Brain microvascular endothelial cell (primary cell): ENCODE data around the gene CHMP1A.

Source experiments
- DNase-seq: peaks from one replicate; pipeline ENCODE4 v3.0.0-alpha.2; 2020
- H3K27ac ChIP-seq: fragments of 250-450 bp; sonication (Bioruptor Pico); 2 replicates; pipeline ENCODE4 v1.5.1; 2020; ENCODE audit warnings: mild to moderate bottlenecking, moderate library complexity
- H3K27me3 ChIP-seq: fragments of 250-450 bp; sonication (Bioruptor Pico); replicated peaks from 2 replicates; pipeline ENCODE4 v1.5.1; 2020; ENCODE audit warnings: mild to moderate bottlenecking
- H3K36me3 ChIP-seq: fragments of 250-450 bp; sonication (Bioruptor Pico); replicated peaks from 2 replicates; pipeline ENCODE4 v1.5.1; 2020; ENCODE audit warnings: mild to moderate bottlenecking
- H3K4me3 ChIP-seq: 2 replicates; pipeline ENCODE4 v1.5.1; 2011; ENCODE audit warnings: low read depth, mild to moderate bottlenecking, control low read depth, low read length, moderate library complexity
- CTCF ChIP-seq: IDR thresholded peaks from 2 replicates; pipeline ENCODE4 v1.5.1; 2011; ENCODE audit warnings: low read depth, mild to moderate bottlenecking, moderate library complexity, low read length, control low read depth, inconsistent platforms; ENCODE audit errors: missing control alignments
- in situ Hi-C: cut with HindIII; loops from 2 replicates; pipeline ENCODE4 v1.10.0; 2017; ENCODE audit warnings: low sequenced_read_pairs, low pct_ligation_motif_present

The CHMP1A gene

GRCh38 chr16:89618109-89618998, 39.2 kb downstream of the CHMP1A start:
- no peak overlapping the region for H3K27ac ChIP-seq
- no peak for TF ChIP-seq CTCF
- no peak for DNase-seq
- no peaks in the 10 kb centered on the region for H3K27me3 ChIP-seq
- in situ Hi-C loops = no loop called here
- H3K36me3 ChIP-seq = no peaks in the 10 kb centered on the region
- no peak overlapping the region for H3K4me3 ChIP-seq

GRCh38 chr16:89617036-89617435, 40.5 kb downstream of the CHMP1A start:
- no peak overlapping the region for H3K27ac ChIP-seq
- no peaks in the 10 kb centered on the region for H3K36me3 ChIP-seq

GRCh38 chr16:89616623-89617022, 40.9 kb downstream of the CHMP1A start:
- in situ Hi-C loops = no loop called here
- Histone ChIP-seq H3K4me3 (no peak overlapping the region), H3K27ac (no peak overlapping the region), H3K36me3 (no peaks in the 10 kb centered on the region), H3K27me3 (no peaks in the 10 kb centered on the region)
- TF ChIP-seq CTCF = no peak
- DNase-seq = no peak

More at GRCh38 chr16:89617036-89617435, 40.5 kb downstream of the CHMP1A start:
- H3K27me3 ChIP-seq = no peaks in the 10 kb centered on the region
- in situ Hi-C loops = no loop called here
- TF ChIP-seq CTCF = no peak
- no peak overlapping the region for H3K4me3 ChIP-seq
- no peak for DNase-seq

- Histone ChIP-seq H3K27ac (no peak overlapping the region), H3K27me3 (no peaks in the 10 kb centered on the region), H3K36me3 (no peaks in the 10 kb centered on the region), H3K4me3 (no peak overlapping the region)
- TF ChIP-seq CTCF = peak; percentile 84
- DNase-seq = no peak
- in situ Hi-C loops = no loop called here
Observed at GRCh38 chr16:89615596-89616090, 41.9 kb downstream of the CHMP1A start.

GRCh38 chr16:89615176-89615575, 42.3 kb downstream of the CHMP1A start:
- no peak overlapping the region for H3K4me3 ChIP-seq
- H3K27me3 ChIP-seq = no peaks in the 10 kb centered on the region
- in situ Hi-C loops = no loop called here
- DNase-seq = no peak
- no peak overlapping the region for H3K27ac ChIP-seq
- no peaks in the 10 kb centered on the region for H3K36me3 ChIP-seq
- no peak for TF ChIP-seq CTCF

- no peak for DNase-seq
- Histone ChIP-seq H3K4me3 (no peak overlapping the region), H3K36me3 (no peaks in the 10 kb centered on the region), H3K27me3 (no peaks in the 10 kb centered on the region), H3K27ac (no peak overlapping the region)
- in situ Hi-C loops = no loop called here
- no peak for TF ChIP-seq CTCF
Observed at GRCh38 chr16:89613954-89614459, 43.5 kb downstream of the CHMP1A start.
